Tongue (tissue), 3 donors: Measurements from ENCODE around the gene C4orf50. TPM values are rescaled to one million over a fixed set of nuclear protein-coding genes. Genes with fewer than 3 reads are reported as not detected.
"Not testable (repeated sequence)": the region's sequence is repeated elsewhere in the genome, so short reads cannot be mapped to it uniquely, and the experiment has no call there.

Experiments used
- DNase-seq: peaks from one replicate; pipeline ENCODE4 v3.0.0-alpha.2; 2015
- small RNA-seq: library from RNA; depleted of rRNA; stranded (forward); fragments of <200 nt; gene quantifications from one replicate; pipeline ENCODE3, GENCODE V24; 2014; ENCODE audit warnings: low replicate concordance
- total RNA-seq: library from RNA; depleted of rRNA; stranded (reverse); fragments of >200 nt; gene quantifications from one replicate; pipeline ENCODE4 v1.2.3, GENCODE V29; 2014

Gene C4orf50
- total RNA-seq, 1 donor from 2014 or later, result 0.10 TPM

DNA sequence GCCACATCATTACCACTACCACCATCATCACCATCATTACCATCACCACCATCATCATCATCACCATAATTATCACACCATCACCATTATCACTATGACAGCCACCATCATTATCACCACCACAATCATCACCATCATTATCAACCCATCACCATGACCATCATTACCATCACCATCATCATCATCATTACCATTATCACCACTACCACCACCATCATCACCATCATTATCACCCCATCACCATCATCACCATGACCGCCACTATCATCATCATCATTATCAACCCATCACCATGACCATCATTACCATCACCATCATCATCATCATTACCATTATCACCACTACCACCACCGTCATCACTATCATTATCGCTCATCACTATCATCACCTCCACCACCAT, 161.9 kb downstream of the C4orf50 start:
- DNase-seq, result not testable (repeated sequence)

DNA sequence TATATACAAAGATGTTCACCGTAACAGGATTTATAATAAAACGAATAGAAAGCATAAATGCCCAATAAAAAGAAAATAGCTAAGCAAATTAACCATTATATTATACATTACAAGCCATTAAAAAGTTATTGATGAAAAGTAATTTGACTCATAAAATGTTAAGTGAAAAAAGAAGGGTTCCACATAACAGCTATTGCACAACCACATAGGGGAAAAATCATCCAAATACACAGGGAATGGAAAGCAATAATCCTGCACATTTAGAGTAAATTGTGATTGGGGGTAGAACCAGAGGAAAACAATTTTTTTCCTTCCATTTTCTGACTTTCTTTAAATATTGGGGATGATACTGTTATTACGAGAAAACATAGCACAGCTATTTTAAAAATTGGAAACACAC, 163.3 kb downstream of the C4orf50 start:
- DNase-seq, result no peak

DNA sequence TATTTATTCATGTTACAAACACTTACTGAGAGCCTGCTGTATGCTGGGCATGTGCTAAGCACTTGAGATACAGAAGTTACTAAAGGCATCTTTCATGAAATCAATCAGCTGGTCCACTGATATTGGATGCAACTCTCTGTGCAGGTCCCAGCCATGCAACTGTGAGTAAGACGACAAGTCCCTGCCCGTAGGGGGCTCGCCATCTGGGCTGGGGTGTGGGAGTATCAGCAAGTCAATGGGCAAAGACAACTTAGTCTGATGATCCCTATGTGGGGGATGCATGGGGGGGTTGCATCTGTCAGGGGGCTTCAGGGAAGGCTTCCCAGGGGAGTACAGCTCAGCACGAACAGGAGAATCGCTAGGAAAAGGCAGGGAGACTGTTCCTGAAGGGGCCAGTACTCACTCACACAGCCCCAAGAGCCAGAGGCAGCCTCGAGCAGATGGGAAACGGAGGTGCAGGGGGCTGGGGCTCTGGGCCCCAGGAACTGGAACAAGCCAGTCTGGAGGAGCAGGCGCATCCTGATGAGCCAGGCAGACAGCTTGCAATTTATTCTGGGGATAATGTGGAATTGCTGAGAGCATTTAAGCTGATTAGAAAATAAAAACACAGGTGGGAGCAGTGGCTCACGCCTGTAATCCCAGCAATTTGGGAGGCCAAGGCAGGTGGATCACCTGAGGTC, 165.6 kb downstream of the C4orf50 start:
- no peak for DNase-seq

DNA sequence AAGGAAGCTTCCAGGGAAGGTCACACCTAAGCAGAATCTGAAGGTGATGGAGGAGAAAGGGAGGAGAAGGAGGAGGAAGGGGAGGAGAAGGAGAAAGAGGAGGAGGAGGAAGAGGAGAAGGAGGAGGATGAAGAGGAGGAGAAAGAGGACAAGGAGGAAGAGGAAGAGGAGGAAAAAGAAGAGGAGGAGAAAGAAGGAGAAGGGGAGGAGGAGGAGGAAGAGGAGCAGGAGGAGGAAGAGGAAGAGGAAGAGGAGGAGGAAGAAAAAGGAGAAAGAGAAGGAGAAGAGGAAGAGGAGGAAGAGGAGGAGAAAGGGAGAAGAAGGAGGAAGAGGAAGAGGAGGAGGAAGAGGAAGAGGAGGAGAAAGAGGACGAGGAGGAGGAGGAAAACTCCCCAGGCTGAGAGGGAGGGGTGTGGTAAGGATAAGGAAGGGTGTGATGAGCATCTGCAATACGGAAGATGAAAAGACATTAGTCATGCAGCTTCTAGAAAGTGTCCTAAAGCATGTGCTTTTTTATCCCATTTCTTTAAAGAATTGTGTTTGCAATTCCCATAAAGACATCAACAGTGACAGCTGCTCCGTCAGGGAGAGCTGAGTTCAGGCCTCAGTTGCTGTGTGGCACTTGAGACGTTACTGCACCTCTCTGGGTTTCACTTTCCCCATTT, 166.5 kb downstream of the C4orf50 start:
- no peak for DNase-seq

Small RNA genes within 50 kb of the gene (small RNA-seq; reads per million reads assigned to genes)
- not detected for gene MIR378D1

Other genes starting within 250 kb of the C4orf50 start
- 7.3 TPM for gene CRMP1, start 125.3 kb downstream of the C4orf50 start, total RNA-seq
- gene JAKMIP1, start 182.1 kb upstream of the C4orf50 start, total RNA-seq, result not detected